Stimulated activated CD8-positive, alpha-beta memory T cell treated with anti-CD3 and anti-CD28 coated beads, Interleukin-12 subunit alpha, Interleukin-12 subunit beta, amount 100 ng/mL, for 24 hours (primary cell): Measurements from ENCODE around the gene AGAP1.

Source experiments
- DNase-seq: peaks from one replicate; pipeline ENCODE4 v3.0.0-alpha.2; 2020; ENCODE audit errors: extremely low read depth

Gene AGAP1

GRCh38 chr2:235988271-235989015 lies 494.6 kb downstream of the AGAP1 start:
- no peak for DNase-seq

- no peak for DNase-seq
These were observed 495.7 kb downstream of the AGAP1 start for GRCh38 chr2:235989591-235989990.

- no peak for DNase-seq
These were observed 496.5 kb downstream of the AGAP1 start for GRCh38 chr2:235990344-235990743.

GRCh38 chr2:235992024-235992423 lies 498.2 kb downstream of the AGAP1 start:
- DNase-seq = no peak

GRCh38 chr2:235996419-235996818 lies 502.6 kb downstream of the AGAP1 start:
- no peak for DNase-seq

- no peak for DNase-seq
These were observed 505.2 kb downstream of the AGAP1 start for GRCh38 chr2:235999011-235999410.

- no peak for DNase-seq
These were observed 507.5 kb downstream of the AGAP1 start for GRCh38 chr2:236001166-236001828.

GRCh38 chr2:236001854-236002253 lies 508.0 kb downstream of the AGAP1 start:
- no peak for DNase-seq

GRCh38 chr2:236008006-236008405 lies 514.2 kb downstream of the AGAP1 start:
- no peak for DNase-seq

GRCh38 chr2:236008857-236009256 lies 515.0 kb downstream of the AGAP1 start:
- DNase-seq = no peak

- no peak for DNase-seq
These were observed 517.3 kb downstream of the AGAP1 start for GRCh38 chr2:236010920-236011685.

- DNase-seq = no peak
These were observed 518.3 kb downstream of the AGAP1 start for GRCh38 chr2:236012155-236012554.

GRCh38 chr2:236014408-236015131 lies 520.7 kb downstream of the AGAP1 start:
- no peak for DNase-seq

GRCh38 chr2:236015171-236015570 lies 521.3 kb downstream of the AGAP1 start:
- DNase-seq = no peak

GRCh38 chr2:236016496-236016895 lies 522.7 kb downstream of the AGAP1 start:
- no peak for DNase-seq

- no peak for DNase-seq
These were observed 523.6 kb downstream of the AGAP1 start for GRCh38 chr2:236017446-236017845.

- no peak for DNase-seq
These were observed 525.6 kb downstream of the AGAP1 start for GRCh38 chr2:236019434-236019833.

GRCh38 chr2:236021499-236022057 lies 527.7 kb downstream of the AGAP1 start:
- DNase-seq = no peak

- DNase-seq = no peak
These were observed 528.3 kb downstream of the AGAP1 start for GRCh38 chr2:236022128-236022527.

- no peak for DNase-seq
These were observed 532.0 kb downstream of the AGAP1 start for GRCh38 chr2:236025892-236026291.

GRCh38 chr2:236026841-236027240 lies 533.0 kb downstream of the AGAP1 start:
- DNase-seq = no peak

GRCh38 chr2:236028066-236028465 lies 534.2 kb downstream of the AGAP1 start:
- no peak for DNase-seq
